ENCODE data around the gene CXCL17.

- TF ChIP-seq CTCF (conservative IDR thresholded peaks at IDR 0.05; ENCODE audit: low read depth in 2 of 2) (no peak), POLR2AphosphoS5 (IDR thresholded peaks at IDR 0.05; ENCODE audit: low read depth) (no peak), REST (IDR thresholded peaks at IDR 0.05; ENCODE audit: unreplicated experiment) (no peak), EZH2 (IDR thresholded peaks at IDR 0.05; ENCODE audit: low read depth, unreplicated experiment) (no peak), NANOG (IDR thresholded peaks at IDR 0.05; ENCODE audit: borderline replicate concordance) (no peak), EZH2phosphoT487 (IDR thresholded peaks at IDR 0.05; ENCODE audit: unreplicated experiment) (no peak), ZNF331 (CRISPR knock-in tag; IDR thresholded peaks at IDR 0.05; ENCODE audit: low read depth) (no peak), CREB1 (CRISPR knock-in tag; IDR thresholded peaks at IDR 0.05; ENCODE audit: low read depth) (no peak), STAT1 (IDR thresholded peaks at IDR 0.05; ENCODE audit: unreplicated experiment) (no peak), ETS1 (IDR thresholded peaks at IDR 0.05) (no peak)
These were observed 44.5 kb upstream of the CXCL17 start for GRCh38 chr19:42487032-42487797.

All from GM23338 (cell line).